Tongue (tissue), 2 donors: ENCODE data around the gene RIMKLB. TPM values are rescaled to one million over a fixed set of nuclear protein-coding genes. Genes with fewer than 3 reads are reported as not detected.
"Not testable (repeated sequence)": the region's sequence is repeated elsewhere in the genome, so short reads cannot be mapped to it uniquely, and the experiment has no call there.

Source experiments
- DNase-seq: peaks from one replicate; pipeline ENCODE4 v3.0.0-alpha.2; 2015
- total RNA-seq: library from RNA; depleted of rRNA; stranded (reverse); fragments of >200 nt; gene quantifications from one replicate; pipeline ENCODE4 v1.2.3, GENCODE V29; 2014

RIMKLB gene
- total RNA-seq, 1 donor from 2014 or later, result 79.8 TPM

GRCh38 chr12:8695116-8695515 lies 2.7 kb upstream of the RIMKLB start:
- DNase-seq, result no peak

DNA sequence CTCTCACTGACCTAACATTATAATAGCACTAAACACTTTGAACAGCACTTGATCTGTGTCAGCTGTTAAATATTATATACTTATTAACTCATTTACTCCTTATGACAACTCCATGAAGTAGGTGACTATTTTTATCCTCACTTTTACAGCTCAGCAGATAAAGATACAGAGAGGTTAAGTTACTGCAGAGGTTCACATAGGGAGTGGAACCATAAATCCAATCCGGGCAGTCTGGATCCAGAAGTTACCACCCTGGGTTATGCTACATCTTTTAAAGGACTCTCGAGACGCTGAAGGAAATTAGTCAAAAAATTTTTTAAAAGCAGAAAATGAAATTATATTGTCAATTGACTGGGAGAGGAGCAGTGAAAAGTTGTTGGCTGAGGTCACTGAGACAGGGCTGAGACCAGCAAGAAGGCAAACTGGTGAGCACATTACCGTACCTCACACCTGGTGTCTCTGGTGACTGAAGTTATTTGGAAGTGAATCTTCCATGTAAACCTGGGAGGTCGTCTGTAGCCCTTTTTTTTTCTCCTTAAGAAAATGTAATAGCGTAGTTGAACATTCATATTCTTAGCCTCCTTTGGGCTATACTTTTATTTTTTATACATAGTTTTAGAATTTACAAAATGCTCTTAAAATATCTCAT lies 1.2 kb upstream of the RIMKLB start:
- peak; percentile 41 for DNase-seq

DNA sequence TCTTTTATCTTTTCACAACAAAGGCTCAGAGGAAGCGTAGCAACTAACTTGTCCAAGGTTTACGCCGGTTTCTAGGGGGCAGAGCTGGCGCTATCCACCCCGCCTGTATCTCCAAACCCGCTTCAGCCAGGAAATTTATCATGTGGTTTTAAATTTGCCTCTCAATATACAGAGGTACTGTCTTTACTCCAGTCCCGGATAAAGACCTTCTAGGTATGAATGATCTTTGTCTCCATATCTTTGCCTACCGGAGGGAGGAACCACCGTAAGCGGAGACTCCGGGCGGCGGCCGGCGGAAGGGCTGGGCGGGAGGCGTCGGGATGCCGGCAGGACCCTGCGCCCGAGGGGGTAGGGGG lies 693 bp upstream of the RIMKLB start:
- DNase-seq, result peak; percentile 75

DNA sequence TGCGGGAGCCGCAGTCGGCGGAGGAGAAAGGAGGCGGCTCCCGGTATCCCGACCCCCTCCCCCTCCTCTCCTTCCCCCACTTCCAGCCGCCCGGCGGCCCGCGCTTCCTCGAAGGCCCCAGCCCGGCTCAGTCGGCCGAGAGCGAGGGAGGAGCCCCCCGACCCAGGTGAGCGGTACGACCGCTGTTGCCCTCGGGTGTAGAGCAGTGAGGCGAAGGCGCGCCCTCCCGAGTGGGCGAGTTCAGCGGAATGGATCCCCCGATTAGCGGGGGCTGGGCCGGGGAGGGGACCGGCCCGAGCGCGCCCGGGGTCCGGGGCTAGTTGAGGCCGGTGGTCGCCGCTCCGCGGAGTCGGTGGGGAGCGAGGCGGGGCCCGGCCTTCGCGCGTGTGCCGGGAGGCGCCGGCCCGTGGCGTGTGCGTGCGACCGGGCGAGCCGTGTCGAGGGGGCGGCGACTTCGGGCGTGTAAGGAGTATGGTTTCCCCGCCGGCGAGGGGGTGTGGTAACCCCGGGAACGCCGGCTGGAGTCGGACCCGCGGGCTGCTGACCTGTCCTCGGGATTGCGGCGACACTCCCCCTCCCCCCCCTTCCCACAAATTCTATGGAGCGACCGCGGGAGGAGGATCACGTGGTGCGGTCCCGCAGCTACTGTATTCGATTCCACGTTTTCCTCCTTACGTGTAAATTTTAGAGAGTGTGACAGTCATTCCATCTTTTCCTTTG lies 501 bp downstream of the RIMKLB start:
- peak; percentile 70 for DNase-seq

- DNase-seq, result no peak
Measured at GRCh38 chr12:8698879-8699278, 1.1 kb downstream of the RIMKLB start.

GRCh38 chr12:8699714-8700113 lies 1.9 kb downstream of the RIMKLB start:
- DNase-seq, result no peak

DNA sequence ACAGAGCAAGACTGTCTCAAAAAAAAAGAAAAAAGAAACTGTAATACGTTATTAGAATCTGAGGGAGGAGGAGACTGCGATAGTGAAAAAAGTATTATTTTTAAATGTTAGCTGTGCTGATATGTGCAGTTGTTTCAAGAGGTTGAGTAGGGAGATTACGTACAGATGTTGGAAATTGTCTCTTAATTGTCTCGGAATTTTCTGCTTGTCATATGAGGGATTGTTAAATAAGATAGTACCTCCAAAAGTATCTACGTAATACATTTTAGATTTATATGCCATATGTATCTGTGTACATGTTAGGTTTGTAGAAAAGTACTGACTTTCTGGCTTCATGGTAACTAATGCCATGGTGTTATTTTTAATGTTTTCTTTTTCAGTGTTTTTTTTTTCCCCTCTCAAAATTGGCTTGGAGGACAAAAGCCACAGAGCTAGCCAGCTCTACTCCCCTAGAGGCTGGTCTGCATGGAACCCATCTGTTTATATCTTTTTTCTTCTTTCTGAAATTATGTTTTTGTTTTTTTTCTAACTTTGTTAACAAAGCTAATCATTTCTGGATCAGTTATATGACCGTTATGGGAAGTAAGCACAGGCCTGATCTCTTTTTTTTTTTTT lies 3.4 kb downstream of the RIMKLB start:
- DNase-seq, result no peak

DNA sequence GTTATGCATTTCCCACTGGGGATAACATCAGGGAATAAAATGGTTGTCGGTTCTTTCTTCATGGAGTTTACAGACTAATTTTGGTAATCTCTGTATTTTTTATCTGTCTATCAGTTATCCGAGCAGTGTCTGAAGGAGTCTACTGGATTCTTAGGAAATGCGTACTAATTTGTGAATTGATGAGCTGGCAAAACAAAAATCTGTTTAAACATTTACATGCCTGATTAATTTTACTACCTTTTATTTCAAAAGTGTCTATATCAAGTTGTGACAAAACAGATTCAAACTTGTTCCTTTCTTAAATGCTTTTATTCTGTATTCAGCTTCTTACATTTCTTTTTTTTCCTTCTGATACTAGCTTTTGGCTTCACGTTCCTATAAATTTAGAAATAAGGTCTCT lies 4.4 kb downstream of the RIMKLB start:
- DNase-seq, result no peak

DNA sequence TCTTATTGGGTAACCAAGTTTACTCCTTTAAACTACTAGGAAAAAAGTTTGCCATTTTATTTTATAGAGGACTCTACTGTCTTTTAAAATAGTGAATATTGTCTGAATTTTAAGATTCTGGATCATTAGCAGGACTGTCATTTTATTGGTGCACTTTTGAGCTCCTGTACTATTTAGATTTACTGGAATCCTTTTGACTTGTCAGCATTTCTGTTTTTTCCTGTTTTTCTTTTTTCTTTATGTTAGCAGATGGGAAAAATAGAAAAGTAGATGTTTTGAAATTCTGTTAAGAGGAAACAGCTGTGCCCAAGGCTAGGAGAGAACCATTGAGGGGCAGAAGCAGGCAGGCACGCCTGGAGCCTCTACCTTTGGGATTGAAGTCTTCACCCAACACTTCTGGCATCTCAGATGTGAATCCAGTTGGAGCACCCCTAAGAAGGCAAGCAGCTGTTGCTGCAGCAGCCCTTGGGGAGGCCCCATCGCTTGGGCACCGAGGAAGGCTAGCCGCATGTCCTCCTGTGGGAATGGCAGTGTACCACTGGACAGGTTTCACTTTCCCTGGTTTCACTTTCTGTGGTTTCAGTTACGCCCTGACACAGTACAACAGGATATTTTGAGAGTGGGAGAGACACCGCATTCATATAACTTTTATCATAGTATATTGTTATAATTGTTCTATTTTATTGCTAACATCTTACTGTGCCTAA lies 11.5 kb downstream of the RIMKLB start:
- no peak for DNase-seq

DNA sequence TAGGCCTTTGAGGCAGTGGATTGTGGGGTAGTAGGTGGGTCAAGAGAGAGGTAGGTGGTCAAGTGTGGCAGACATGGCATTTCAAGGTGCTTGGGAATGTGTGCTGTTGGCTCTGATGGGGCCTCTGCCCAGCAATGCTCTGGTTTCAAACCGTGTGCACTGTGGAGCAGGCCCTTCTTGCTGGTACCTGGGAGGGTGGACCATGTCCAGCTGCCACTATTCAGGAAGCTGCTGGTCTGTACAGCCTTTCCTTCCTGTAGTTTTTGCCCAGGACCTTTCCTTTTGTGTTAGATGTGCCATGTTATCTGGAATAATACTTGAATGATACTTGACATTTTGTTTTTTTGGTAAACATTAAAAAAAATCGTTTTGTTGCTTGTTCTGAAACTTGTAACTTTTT lies 14.8 kb downstream of the RIMKLB start:
- DNase-seq, result no peak

DNA sequence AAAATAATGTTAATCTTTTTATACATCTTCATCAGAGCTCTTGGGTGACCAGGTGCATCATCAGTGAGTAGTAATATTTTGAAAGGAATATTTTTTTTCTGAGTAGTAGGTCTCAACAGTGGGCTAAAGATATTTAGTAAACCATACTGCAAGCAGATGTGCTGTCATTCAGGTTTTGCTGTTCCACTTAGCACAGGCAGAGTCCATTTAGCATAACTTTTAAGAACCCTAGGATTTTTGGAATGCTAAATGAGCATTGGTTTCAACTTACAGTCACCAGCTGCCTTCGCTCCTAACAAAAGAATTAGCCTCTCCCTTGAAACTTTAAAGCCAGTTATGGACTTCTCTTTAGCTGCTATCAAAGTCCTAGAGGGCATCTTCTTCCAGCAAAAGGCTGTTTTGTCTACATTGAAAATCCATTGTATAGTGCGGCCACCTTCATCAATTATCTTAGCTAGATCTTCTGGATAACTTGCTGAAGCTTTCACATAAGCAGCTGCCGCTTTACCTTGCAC lies 24.6 kb downstream of the RIMKLB start:
- peak; percentile 20 for DNase-seq

GRCh38 chr12:8734873-8735381 lies 37.1 kb downstream of the RIMKLB start:
- no peak for DNase-seq

DNA sequence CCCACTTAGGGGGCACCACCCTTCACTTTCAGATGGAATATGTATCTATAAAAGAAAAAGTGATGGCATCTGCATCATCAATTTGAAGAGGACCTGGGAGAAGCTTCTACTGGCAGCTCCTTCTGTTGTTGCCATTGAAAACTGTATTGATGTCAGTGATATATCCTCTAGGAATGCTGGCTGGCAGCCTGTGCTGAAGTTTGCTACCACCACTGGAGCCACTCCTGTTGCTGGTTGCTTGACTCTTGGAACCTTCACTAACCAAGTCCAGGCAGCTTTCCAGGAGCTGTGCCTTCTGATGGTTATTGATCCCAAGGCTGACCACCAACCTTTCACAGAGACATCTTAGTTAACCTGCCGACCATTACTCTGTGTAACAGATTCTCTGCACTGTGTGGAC lies 44.7 kb downstream of the RIMKLB start:
- DNase-seq, result no peak

DNA sequence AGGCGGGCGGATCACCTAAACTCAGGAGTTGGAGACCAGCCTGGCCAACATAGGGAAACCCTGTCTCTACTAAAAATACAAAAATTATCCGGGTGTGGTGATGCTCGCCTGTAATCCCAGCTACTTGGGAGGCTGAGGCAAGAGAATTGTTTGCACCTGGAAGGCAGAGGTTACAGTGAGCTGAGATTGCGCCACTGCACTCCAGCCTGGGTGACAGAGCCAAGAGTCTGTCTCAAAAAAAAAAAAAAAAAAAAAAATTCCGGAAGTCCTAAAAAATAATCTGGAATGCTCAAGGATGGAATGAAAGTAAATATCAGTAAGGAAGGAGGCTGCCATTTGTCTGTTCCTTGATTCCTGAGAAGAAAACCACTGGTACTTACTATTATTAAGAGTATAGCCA lies 45.3 kb downstream of the RIMKLB start:
- DNase-seq, result not testable (repeated sequence)

DNA sequence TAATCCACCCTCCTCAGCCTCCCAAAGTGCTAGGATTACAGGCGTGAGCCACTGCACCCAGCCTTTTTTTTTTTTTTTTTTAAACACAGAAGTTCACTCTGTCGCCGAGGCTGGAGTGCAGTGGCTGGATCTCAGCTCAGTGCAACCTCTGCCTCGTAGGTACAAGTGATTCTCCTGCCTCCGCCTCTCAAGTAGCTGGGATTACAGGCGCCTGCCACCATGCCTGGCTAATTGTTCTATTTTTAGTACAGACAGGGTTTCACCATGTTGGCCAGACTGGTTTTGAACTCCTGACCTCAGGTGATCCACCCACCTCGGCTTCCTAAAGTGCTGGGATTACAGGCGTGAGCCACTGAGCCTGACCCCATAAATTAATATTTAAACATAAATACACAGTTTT lies 47.8 kb downstream of the RIMKLB start:
- not testable (repeated sequence) for DNase-seq

DNA sequence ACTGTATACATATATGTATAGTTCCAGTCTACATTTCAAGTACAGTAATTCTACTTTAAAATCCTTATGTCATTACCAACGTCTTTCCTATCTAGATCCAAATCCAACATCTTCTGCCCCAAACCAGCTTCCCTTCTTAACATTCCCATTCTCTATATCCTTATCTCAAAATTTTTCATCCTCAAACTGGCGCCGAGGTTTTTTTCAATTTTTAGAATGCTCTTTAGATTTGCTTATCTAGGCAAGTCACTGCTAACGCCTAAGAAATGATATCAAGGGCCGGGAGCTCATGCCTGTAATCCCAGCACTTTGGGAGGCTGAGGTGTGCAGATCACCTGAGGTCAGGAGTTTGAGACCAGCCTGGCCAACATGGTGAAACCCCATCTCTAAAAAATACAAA lies 48.3 kb downstream of the RIMKLB start:
- DNase-seq, result no peak

- DNase-seq, result not testable (repeated sequence)
Measured at GRCh38 chr12:8760076-8760475, 62.3 kb downstream of the RIMKLB start.

DNA sequence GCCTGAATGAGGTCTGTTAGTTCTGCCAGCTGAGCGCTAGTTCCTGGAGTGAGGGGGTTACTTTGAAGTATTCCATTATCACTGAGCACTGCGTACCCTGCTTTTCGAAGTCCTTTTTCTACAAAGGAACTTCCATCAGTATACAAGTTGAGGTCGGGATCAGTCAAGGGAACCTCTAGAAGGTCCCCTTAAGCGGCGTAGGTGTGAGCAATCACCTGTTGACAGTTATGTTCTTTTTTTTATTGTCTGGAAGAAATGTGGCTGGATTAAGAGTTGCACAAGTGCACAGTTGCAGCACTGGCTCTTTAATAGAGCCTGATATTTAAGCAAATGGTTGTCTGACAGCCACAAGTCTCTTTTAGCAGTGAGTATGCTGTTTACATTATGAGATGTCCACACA lies 64.9 kb downstream of the RIMKLB start:
- not testable (repeated sequence) for DNase-seq

DNA sequence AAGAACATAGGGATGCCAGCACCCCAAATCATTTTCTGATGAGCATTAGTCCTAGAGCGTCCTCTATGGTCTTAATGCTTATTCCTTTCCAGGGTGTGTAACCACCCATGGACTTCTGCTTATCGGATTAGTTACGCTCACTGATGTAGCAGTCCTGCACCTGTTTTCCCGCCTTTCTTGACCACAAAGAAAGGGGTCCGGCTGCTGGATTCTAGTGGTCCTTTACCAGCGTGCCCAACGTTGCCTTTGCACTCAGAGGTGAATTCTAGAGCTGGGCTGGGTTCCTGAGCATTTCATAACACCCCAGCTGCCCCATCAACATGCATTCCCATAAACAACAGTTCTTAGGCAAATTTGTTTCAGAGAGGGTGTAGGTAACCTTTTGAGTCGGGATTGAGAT lies 68.3 kb downstream of the RIMKLB start:
- not testable (repeated sequence) for DNase-seq

DNA sequence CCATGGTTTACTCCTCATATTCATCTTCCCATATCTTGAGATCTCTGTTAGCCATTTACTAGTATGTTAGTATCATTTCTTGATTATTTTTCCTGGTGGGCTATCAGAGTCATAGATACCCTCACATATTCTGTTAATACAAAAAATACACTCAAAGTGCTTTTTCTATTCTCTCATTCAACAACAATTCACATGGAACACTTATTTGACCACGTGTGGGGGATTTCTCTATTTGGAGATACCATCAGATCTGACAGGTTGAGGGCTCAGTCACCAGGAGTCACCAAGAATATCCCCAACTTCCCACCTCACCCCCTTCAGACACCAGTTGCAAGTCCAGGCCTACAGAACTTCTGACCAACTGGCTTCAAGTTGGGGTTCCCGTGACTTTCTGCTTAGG lies 72.7 kb downstream of the RIMKLB start:
- DNase-seq, result no peak

DNA sequence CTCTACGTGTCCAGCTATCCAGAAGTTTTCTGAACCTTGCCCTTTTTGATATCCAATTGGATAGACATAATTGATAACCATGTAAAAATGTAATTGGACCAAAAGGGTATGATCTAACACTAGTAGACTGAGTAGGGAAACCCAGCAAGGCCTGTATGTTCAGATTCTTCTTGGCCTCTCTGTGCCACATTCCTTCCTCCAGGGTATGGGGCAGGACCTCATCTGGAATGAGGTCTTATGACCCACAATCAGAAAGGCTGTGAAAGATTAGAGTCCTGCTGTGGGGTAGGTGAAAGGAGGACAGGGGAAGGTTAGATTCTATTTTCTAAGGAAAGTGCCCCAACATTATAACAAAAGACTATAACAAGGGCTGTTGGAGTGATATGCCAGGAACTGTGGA lies 73.3 kb downstream of the RIMKLB start:
- no peak for DNase-seq

DNA sequence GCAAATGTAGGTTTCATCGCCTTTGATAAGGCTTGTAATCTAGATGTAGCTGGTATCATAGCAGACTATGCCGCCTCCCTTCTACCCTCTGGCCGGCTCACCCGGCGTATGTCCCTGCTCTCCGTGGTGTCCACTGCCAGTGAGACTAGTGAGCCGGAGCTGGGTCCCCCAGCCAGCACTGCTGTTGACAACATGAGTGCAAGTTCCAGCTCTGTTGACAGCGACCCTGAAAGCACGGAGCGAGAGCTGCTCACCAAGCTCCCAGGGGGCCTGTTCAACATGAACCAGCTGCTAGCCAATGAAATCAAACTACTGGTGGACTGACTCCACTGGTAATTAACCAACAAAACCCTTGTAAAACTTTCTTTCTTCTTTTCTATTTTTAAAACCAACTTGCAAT lies 75.7 kb downstream of the RIMKLB start:
- no peak for DNase-seq

GRCh38 chr12:8779281-8779680 lies 81.5 kb downstream of the RIMKLB start:
- DNase-seq, result no peak
